ENCODE measurements around the gene PLPP6.
"Not testable (repeated sequence)": the region's sequence is repeated elsewhere in the genome, so short reads cannot be mapped to it uniquely, and the experiment has no call there.

The PLPP6 gene

GRCh38 chr9:4640027-4640426 is 22.1 kb upstream of the PLPP6 start:
- no peaks in the 10 kb centered on the region for H3K36me3 ChIP-seq (ENCODE audit: insufficient read depth)
- no peak overlapping the region for H3K4me3 ChIP-seq (IDR thresholded peaks at IDR 0.05; ENCODE audit: insufficient read depth, low read depth, low read length)
- TF ChIP-seq CTCF (conservative IDR thresholded peaks at IDR 0.05; ENCODE audit: low read depth, low read length) = peak; percentile 59
- no peak overlapping the region for H2AFZ ChIP-seq (ENCODE audit: low read depth)
- no peak overlapping the region for H3K27ac ChIP-seq
- no peaks in the 10 kb centered on the region for H3K27me3 ChIP-seq (ENCODE audit: insufficient read depth, low read depth)
- H3K9ac ChIP-seq = no peak overlapping the region
- no peak overlapping the region for H3K4me2 ChIP-seq
- H3K79me2 ChIP-seq (ENCODE audit: insufficient read depth, low read depth) = no peaks in the 10 kb centered on the region
- H3K4me1 ChIP-seq (ENCODE audit: low read depth, poor library complexity, severe bottlenecking) = no peaks in the 10 kb centered on the region
- no peaks in the 10 kb centered on the region for H4K20me1 ChIP-seq (ENCODE audit: insufficient read depth)

- Histone ChIP-seq H3K27me3 (ENCODE audit: insufficient read depth, low read depth) (no peaks in the 10 kb centered on the region), H3K4me2 (no peak overlapping the region), H3K27ac (no peak overlapping the region), H3K36me3 (ENCODE audit: insufficient read depth) (no peaks in the 10 kb centered on the region), H3K9ac (no peak overlapping the region), H3K4me1 (ENCODE audit: low read depth, poor library complexity, severe bottlenecking) (no peaks in the 10 kb centered on the region), H2AFZ (ENCODE audit: low read depth) (no peak overlapping the region), H4K20me1 (ENCODE audit: insufficient read depth) (no peaks in the 10 kb centered on the region), H3K4me3 (IDR thresholded peaks at IDR 0.05; ENCODE audit: insufficient read depth, low read depth, low read length) (no peak overlapping the region), H3K79me2 (ENCODE audit: insufficient read depth, low read depth) (no peaks in the 10 kb centered on the region)
- TF ChIP-seq CTCF (conservative IDR thresholded peaks at IDR 0.05; ENCODE audit: low read depth, low read length) = no peak
Observed at GRCh38 chr9:4642351-4642750, 19.7 kb upstream of the PLPP6 start.

GRCh38 chr9:4654084-4654483 is 8.0 kb upstream of the PLPP6 start:
- Histone ChIP-seq H3K4me2 (no peak overlapping the region), H2AFZ (ENCODE audit: low read depth) (no peak overlapping the region), H4K20me1 (ENCODE audit: insufficient read depth) (no peaks in the 10 kb centered on the region), H3K4me3 (IDR thresholded peaks at IDR 0.05; ENCODE audit: insufficient read depth, low read depth, low read length) (no peak overlapping the region), H3K36me3 (ENCODE audit: insufficient read depth) (no peaks in the 10 kb centered on the region), H3K27ac (no peak overlapping the region), H3K4me1 (ENCODE audit: low read depth, poor library complexity, severe bottlenecking) (peaks cover 5% of the 10 kb centered on the region), H3K79me2 (ENCODE audit: insufficient read depth, low read depth) (no peaks in the 10 kb centered on the region), H3K27me3 (ENCODE audit: insufficient read depth, low read depth) (no peaks in the 10 kb centered on the region), H3K9ac (no peak overlapping the region)
- TF ChIP-seq CTCF (conservative IDR thresholded peaks at IDR 0.05; ENCODE audit: low read depth, low read length) = no peak

GRCh38 chr9:4654538-4654937 is 7.6 kb upstream of the PLPP6 start:
- peaks cover 5% of the 10 kb centered on the region for H3K4me1 ChIP-seq (ENCODE audit: low read depth, poor library complexity, severe bottlenecking)
- TF ChIP-seq CTCF (conservative IDR thresholded peaks at IDR 0.05; ENCODE audit: low read depth, low read length) = no peak
- no peak overlapping the region for H3K4me3 ChIP-seq (IDR thresholded peaks at IDR 0.05; ENCODE audit: insufficient read depth, low read depth, low read length)
- H4K20me1 ChIP-seq (ENCODE audit: insufficient read depth) = no peaks in the 10 kb centered on the region
- no peak overlapping the region for H3K4me2 ChIP-seq
- H3K27ac ChIP-seq = no peak overlapping the region
- H3K36me3 ChIP-seq (ENCODE audit: insufficient read depth) = no peaks in the 10 kb centered on the region
- H2AFZ ChIP-seq (ENCODE audit: low read depth) = no peak overlapping the region
- H3K27me3 ChIP-seq (ENCODE audit: insufficient read depth, low read depth) = no peaks in the 10 kb centered on the region
- H3K9ac ChIP-seq = no peak overlapping the region
- H3K79me2 ChIP-seq (ENCODE audit: insufficient read depth, low read depth) = no peaks in the 10 kb centered on the region

- H3K36me3 ChIP-seq (ENCODE audit: insufficient read depth); H3K79me2 ChIP-seq (ENCODE audit: insufficient read depth, low read depth); H3K27me3 ChIP-seq (ENCODE audit: insufficient read depth, low read depth); H3K4me3 ChIP-seq (IDR thresholded peaks at IDR 0.05; ENCODE audit: insufficient read depth, low read depth, low read length); H3K27ac ChIP-seq; H3K4me2 ChIP-seq; H3K9ac ChIP-seq; H3K4me1 ChIP-seq (ENCODE audit: low read depth, poor library complexity, severe bottlenecking); H4K20me1 ChIP-seq (ENCODE audit: insufficient read depth); H2AFZ ChIP-seq (ENCODE audit: low read depth): not testable (repeated sequence)
Observed at GRCh38 chr9:4656196-4656595, 5.9 kb upstream of the PLPP6 start.
